Tibial nerve (tissue), 4 donors: ENCODE data around the gene KRTAP10-2.

Source experiments
- EP300 ChIP-seq, 2 donors: sonication (generic); formaldehyde crosslinking; IDR thresholded peaks; one replicate each; pipeline ENCODE4 v1.6.1; 2017; ENCODE audit warnings: antibody characterized with exemption in 2 of 2, mild to moderate bottlenecking in 1 of 2
- POLR2A ChIP-seq, 2 donors: fragments of 450-650 bp; IDR thresholded peaks; one replicate each; pipeline ENCODE4 v1.6.1; 2017; ENCODE audit warnings: antibody characterized with exemption in 2 of 2, mild to moderate bottlenecking in 2 of 2, moderate library complexity in 2 of 2
- TF ChIP-seq, protein P1 (sequence below), 5 experiments: fragments of 200-600 bp in 3 of 5; fragments of 450-650 bp in 2 of 5; sonication (generic) in 3 of 5; IDR thresholded peaks; one replicate each; pipeline ENCODE4 v1.5.1; 2016 to 2019; ENCODE audit warnings: antibody characterized with exemption in 5 of 5, mild to moderate bottlenecking in 3 of 5, moderate library complexity in 2 of 5

DNA sequence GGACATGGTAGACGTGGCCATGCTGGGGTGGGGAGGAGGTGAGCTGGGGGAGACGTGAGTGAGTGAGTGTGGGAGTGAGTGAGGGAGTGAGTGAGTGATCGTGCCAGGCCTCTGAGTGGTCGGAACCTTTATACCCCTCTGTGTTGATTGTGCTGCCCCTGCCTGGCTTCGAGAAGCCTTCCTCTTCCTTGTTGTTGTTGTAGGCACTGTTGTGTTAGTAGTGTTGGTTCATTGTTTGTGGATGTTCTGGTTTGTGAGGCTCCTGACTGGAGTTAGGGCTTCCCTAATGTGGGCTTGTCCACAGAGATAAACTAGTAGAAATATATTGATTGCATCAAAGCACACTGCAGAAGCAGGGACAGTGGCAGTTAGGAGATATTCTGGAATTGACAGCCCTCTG is 7.4 kb upstream of the KRTAP10-2 start, which contains the start of gene KRTAP10-3:
- TF ChIP-seq, protein P1, sequence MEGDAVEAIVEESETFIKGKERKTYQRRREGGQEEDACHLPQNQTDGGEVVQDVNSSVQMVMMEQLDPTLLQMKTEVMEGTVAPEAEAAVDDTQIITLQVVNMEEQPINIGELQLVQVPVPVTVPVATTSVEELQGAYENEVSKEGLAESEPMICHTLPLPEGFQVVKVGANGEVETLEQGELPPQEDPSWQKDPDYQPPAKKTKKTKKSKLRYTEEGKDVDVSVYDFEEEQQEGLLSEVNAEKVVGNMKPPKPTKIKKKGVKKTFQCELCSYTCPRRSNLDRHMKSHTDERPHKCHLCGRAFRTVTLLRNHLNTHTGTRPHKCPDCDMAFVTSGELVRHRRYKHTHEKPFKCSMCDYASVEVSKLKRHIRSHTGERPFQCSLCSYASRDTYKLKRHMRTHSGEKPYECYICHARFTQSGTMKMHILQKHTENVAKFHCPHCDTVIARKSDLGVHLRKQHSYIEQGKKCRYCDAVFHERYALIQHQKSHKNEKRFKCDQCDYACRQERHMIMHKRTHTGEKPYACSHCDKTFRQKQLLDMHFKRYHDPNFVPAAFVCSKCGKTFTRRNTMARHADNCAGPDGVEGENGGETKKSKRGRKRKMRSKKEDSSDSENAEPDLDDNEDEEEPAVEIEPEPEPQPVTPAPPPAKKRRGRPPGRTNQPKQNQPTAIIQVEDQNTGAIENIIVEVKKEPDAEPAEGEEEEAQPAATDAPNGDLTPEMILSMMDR (IDR thresholded peaks at IDR 0.05) = no peak
- TF ChIP-seq EP300 (IDR thresholded peaks at IDR 0.05) = no peak
- TF ChIP-seq POLR2A (IDR thresholded peaks at IDR 0.05) = no peak
